Motor neuron (in vitro differentiated cells): ENCODE results near the gene C10orf88. TPM values are rescaled to one million over a fixed set of nuclear protein-coding genes. Genes with fewer than 3 reads are reported as not detected.
"Not testable (repeated sequence)": the region's sequence is repeated elsewhere in the genome, so short reads cannot be mapped to it uniquely, and the experiment has no call there.

ENCODE experiments used
- ATAC-seq, 8 experiments: fragments of 200-7000 bp; cut with Tn5 transposase; replicated peaks in 6 of 8; 2 replicates each; pipeline ENCODE4 v1.8.0; 2021; ENCODE audit warnings: mild to moderate bottlenecking in 8 of 8, moderate library complexity in 8 of 8
- H3K27ac ChIP-seq, 2 donors: fragments of 250-450 bp; sonication (Bioruptor Pico); 2 replicates each; pipeline ENCODE4 v1.9.0; 2021; ENCODE audit warnings: antibody characterized with exemption in 2 of 2, mild to moderate bottlenecking in 2 of 2, moderate library complexity in 1 of 2
- H3K4me1 ChIP-seq, 2 donors: fragments of 250-450 bp; sonication (Bioruptor Pico); replicated peaks in 1 of 2; 2 replicates each; pipeline ENCODE4 v1.6.1; 2021; ENCODE audit warnings: antibody characterized with exemption in 2 of 2, mild to moderate bottlenecking in 2 of 2, moderate library complexity in 1 of 2
- H3K4me3 ChIP-seq, 5 donors: fragments of 250-450 bp; sonication (Bioruptor Pico); 2 replicates each; pipeline ENCODE4 v1.9.0; 2021; ENCODE audit warnings: antibody characterized with exemption in 5 of 5, mild to moderate bottlenecking in 5 of 5, moderate library complexity in 4 of 5
- WGBS, 10 experiments: fragments of 450-650 bp; shearing (Covaris generic); methylation state at CpG; one replicate each; pipeline ENCODE4 v1.0.0; 2022; 5-methylcytosine and 5-hydroxymethylcytosine counted together
- in situ Hi-C, 9 experiments: fragments of 400-800 bp; cut with MboI; loops; one replicate each; pipeline ENCODE4 v1.15.0; 2021; ENCODE audit warnings: low sequenced_read_pairs in 9 of 9, low pct_unique_long_range_greater_than_20kb in 2 of 9; ENCODE audit not compliant: unreplicated experiment in 9 of 9
- total RNA-seq, 8 experiments: library from RNA; unstranded; fragments of 300-600 nt; gene quantifications; 2 replicates each; pipeline versions ENCODE4 v1.2.3 to v1.2.4, GENCODE V29; 2022

C10orf88 gene
- total RNA-seq, 8 experiments from 2014 or later: 10.3 to 16.2 (median 12.5) TPM

DNA sequence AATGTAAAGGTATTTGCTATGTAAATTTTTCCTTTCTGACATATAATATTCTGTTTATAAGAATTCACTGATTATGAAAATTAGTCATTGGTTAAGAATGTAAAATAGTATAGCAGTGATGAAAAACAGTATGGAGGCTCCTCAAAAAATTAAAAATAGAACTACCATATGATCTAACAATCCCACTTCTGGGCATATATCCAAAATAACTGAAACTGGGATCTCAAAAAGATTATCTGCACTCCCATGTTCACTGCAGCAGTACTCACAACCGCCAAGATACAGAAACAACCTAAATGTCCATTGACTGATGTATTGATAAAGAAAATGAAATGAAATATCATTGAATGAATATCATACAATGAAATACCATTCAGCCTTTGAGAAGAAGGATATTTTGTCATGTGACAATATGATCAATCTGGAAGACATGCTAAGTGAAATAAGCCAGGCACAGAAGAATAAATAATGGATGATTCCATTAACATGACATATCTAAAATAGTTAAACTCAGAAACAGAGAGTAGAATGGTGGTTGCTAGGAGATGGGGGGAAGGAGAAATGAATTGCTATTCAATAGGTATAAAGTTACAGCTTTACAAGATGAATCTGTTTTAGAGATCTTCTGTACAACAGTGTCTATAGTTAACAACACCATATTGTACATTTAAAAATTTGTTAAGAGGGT lies 14.0 kb downstream of the C10orf88 start:
- H3K4me1 ChIP-seq: no peaks in the 10 kb centered on the region
- H3K27ac ChIP-seq: no peak overlapping the region
- ATAC-seq: peak in 4 of 8 experiments; percentile 43 to 73 (median 69)
- 44 to 100% (median 88%) methylated on average over 1 of the region's 1 CpG; no CpG with 5 or more reads in 1 of the 10 experiments for WGBS, 10 experiments
- H3K4me3 ChIP-seq: no peak overlapping the region
- in situ Hi-C loops: no loop called here

- peak in 3 of 8 experiments; percentile 54 to 75 (median 56) for ATAC-seq
- 52 to 100% (median 98%) methylated on average over 1 of the region's 1 CpG; no CpG with 5 or more reads in 2 of the 10 experiments for WGBS, 10 experiments
- in situ Hi-C loops: no loop called here
Observed at GRCh38 chr10:122939133-122939855, 14.7 kb downstream of the C10orf88 start.

GRCh38 chr10:122931088-122931906 lies 22.7 kb downstream of the C10orf88 start:
- no peak overlapping the region for H3K4me3 ChIP-seq
- ATAC-seq: peak in 1 of 8 experiments; percentile 22
- WGBS, 10 experiments: 73 to 100% (median 81%) methylated on average over 4 to 6 of the region's 6 CpGs
- in situ Hi-C loops: no loop called here
- H3K4me1 ChIP-seq: no peaks in the 10 kb centered on the region
- no peak overlapping the region for H3K27ac ChIP-seq

More at GRCh38 chr10:122939133-122939855, 14.7 kb downstream of the C10orf88 start:
- Histone ChIP-seq H3K4me3 (no peak overlapping the region), H3K27ac (no peak overlapping the region), H3K4me1 (no peaks in the 10 kb centered on the region)

DNA sequence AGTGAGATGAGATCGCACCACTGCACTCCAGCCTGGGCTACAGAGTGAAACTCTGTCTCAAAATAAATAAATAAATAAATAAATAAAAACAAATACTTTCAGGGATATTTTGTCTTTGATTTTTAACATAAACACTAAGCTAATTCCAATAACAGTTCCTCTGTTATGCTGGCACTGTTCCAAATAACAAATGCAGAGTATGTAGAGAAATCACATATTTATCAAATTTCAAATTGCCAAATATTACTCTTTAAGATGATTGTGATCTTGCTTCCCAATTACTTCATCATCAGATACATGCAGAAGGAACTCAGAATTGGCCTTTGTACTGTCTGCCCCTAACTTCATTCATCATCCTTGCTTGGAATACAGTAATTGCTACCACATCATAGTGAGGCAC lies 23.9 kb downstream of the C10orf88 start:
- ATAC-seq: no peak
- in situ Hi-C loops: no loop called here
- WGBS, 10 experiments: 100% methylated on average over 1 of the region's 1 CpG; no CpG with 5 or more reads in 6 of the 10 experiments
- Histone ChIP-seq H3K4me3 (no peak overlapping the region), H3K27ac (no peak overlapping the region), H3K4me1 (no peaks in the 10 kb centered on the region)

GRCh38 chr10:122915700-122916099 lies 38.3 kb downstream of the C10orf88 start:
- no peak overlapping the region for H3K4me3 ChIP-seq
- WGBS, 10 experiments: no CpG with 5 or more reads among the region's 2 CpGs
- no peak overlapping the region for H3K27ac ChIP-seq
- in situ Hi-C loops: no loop called here
- ATAC-seq: no peak
- H3K4me1 ChIP-seq: no peaks in the 10 kb centered on the region

- Histone ChIP-seq H3K4me1 (no peaks in the 10 kb centered on the region), H3K27ac (no peak overlapping the region), H3K4me3 (no peak overlapping the region)
- in situ Hi-C loops: no loop called here
- peak; percentile 29 to 93 (median 58) for ATAC-seq
- WGBS, 10 experiments: 0 to 60% (median 20%) methylated on average over 1 to 4 of the region's 5 CpGs; no CpG with 5 or more reads in 3 of the 10 experiments
Observed at GRCh38 chr10:122911889-122912484, 42.0 kb downstream of the C10orf88 start.

DNA sequence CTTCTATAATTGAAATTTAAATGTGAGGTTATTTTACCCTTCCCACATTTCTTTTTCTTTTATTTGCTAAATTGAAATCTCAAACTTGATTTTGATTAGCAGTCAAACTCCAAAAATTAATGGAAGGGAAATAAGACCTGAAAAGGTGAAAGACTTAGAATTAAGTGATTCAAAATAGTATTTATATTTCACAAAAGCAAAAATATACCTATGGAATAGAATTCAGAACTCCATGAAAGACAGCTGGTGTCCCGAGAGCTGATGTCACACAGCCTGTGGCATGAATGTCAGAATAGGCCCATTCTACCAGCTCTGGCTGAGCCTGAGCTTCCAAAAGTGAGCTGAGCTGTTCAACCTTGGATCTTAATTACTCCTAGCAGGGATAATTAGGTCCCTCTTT lies 43.7 kb downstream of the C10orf88 start, which contains the start of gene FAM24A:
FAM24A (plus strand) TSS at position 301 of the 400 bp plus-strand sequence. CDS start 1,025 bp downstream, outside the sequence.
- no peak within 1 kb of the TSS for H3K27ac ChIP-seq
- no peak for ATAC-seq
- H3K4me3 ChIP-seq: no peak within 1 kb of the TSS
- H3K4me1 ChIP-seq: no peaks in the 10 kb centered on the region
- WGBS, 10 experiments: 18 to 80% (median 50%) methylated on average over 1 of the region's 1 CpG; no CpG with 5 or more reads in 5 of the 10 experiments
- in situ Hi-C loops: no loop called here

DNA sequence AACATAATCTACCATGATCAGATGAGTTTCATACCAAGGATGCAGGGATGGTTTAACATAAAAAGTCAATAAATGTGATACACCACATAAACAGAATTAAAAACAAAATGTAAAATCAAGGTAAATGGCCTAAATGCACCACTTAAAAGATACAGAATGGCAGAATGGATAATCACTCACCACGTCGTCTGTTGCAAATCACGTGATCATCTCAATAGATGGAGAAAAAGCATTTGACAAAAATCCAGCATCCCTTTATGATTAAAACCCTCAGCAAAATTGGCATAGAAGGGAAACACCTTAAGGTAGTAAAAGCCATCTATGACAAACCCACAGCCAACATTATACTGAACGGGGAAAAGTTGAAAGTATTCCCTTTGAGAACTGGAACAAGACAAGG lies 50.2 kb downstream of the C10orf88 start:
- ATAC-seq, H3K4me1 ChIP-seq, H3K4me3 ChIP-seq, in situ Hi-C loops, H3K27ac ChIP-seq: not testable (repeated sequence)
- 24 to 100% (median 80%) methylated on average over 3 to 4 of the region's 4 CpGs; no CpG with 5 or more reads in 3 of the 10 experiments for WGBS, 10 experiments

DNA sequence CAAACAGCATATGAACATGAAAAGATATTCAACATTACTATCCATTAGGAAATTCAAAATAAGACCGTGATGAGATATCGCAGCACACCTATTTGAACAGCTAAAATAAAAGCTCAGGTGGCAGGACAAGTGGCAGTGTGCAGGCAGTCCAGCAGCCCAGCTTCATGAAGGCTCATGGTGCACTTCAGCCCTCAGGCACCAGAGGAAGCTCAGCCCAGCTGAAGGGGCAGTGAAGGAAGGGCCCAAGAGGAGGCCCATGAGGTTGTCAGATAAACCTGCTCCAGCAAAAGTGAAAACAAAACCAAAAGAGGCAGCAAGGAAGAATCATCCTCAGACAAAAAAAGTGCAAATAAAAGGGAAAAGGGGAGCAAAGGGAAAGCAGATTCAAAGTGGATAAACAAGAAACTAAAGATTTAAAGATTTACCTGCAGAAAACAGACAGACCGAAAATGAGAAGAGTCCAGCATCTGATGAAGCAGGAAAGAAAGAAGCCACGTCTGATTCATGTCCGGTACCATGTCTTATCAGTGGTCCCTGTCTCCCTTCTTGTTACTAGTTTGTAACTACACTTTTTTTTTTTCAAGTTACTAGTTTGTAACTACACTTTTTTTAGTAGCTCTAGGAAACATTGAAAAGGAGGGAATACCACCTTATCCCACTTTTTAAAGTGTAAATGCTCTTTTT lies 59.6 kb downstream of the C10orf88 start:
- 72 to 98% (median 90%) methylated on average over 3 to 5 of the region's 5 CpGs; no CpG with 5 or more reads in 1 of the 10 experiments for WGBS, 10 experiments
- H3K27ac ChIP-seq: no peak overlapping the region
- in situ Hi-C loops: no loop called here
- no peak for ATAC-seq
- no peak overlapping the region for H3K4me3 ChIP-seq
- no peaks in the 10 kb centered on the region for H3K4me1 ChIP-seq

- WGBS, 10 experiments: 91 to 100% (median 96%) methylated on average over 1 of the region's 1 CpG; no CpG with 5 or more reads in 6 of the 10 experiments
- no peaks in the 10 kb centered on the region for H3K4me1 ChIP-seq
- H3K27ac ChIP-seq: no peak overlapping the region
- H3K4me3 ChIP-seq: no peak overlapping the region
- in situ Hi-C loops: no loop called here
- no peak for ATAC-seq
Observed at GRCh38 chr10:122884166-122884565, 69.9 kb downstream of the C10orf88 start.

- no peak for ATAC-seq
- H3K4me3 ChIP-seq: no peak overlapping the region
- H3K27ac ChIP-seq: no peak overlapping the region
- H3K4me1 ChIP-seq: peaks cover 0 to 9% of the 10 kb centered on the region in 2 donors
- in situ Hi-C loops: no loop called here
Observed at GRCh38 chr10:122882766-122883165, 71.3 kb downstream of the C10orf88 start.
